HG02763 (cell line): ENCODE measurements around the gene NOVA2.

Source experiments
- ATAC-seq: cut with Tn5 transposase; IDR thresholded peaks from one replicate; pipeline ENCODE4 v1.9.1; 2021; ENCODE audit warnings: mild to moderate bottlenecking, moderate library complexity; ENCODE audit not compliant: unreplicated experiment

The NOVA2 gene

GRCh38 chr19:45927565-45928261 is 46.0 kb downstream of the NOVA2 start:
- ATAC-seq, result peak; percentile 78

GRCh38 chr19:45924891-45925447 is 48.7 kb downstream of the NOVA2 start:
- ATAC-seq, result no peak

GRCh38 chr19:45922281-45922680 is 51.4 kb downstream of the NOVA2 start:
- no peak for ATAC-seq

GRCh38 chr19:45920458-45920857 is 53.2 kb downstream of the NOVA2 start:
- no peak for ATAC-seq

GRCh38 chr19:45919678-45920077 is 54.0 kb downstream of the NOVA2 start:
- ATAC-seq, result no peak

- ATAC-seq, result no peak
Measured at GRCh38 chr19:45918721-45919120, 54.9 kb downstream of the NOVA2 start.

- no peak for ATAC-seq
Measured at GRCh38 chr19:45917421-45918091, 56.1 kb downstream of the NOVA2 start.

- ATAC-seq, result no peak
Measured at GRCh38 chr19:45913874-45914830, 59.5 kb downstream of the NOVA2 start, which contains the start of gene NANOS2. Gene NANOS2 (minus strand): TSS chr19:45914778. CDS start chr19:45914693, 85 bp downstream.

- ATAC-seq, result no peak
Measured at GRCh38 chr19:45911291-45911690, 62.4 kb downstream of the NOVA2 start.

- ATAC-seq, result no peak
Measured at GRCh38 chr19:45908956-45909355, 64.7 kb downstream of the NOVA2 start.

- ATAC-seq, result no peak
Measured at GRCh38 chr19:45906221-45906620, 67.4 kb downstream of the NOVA2 start.

- ATAC-seq, result no peak
Measured at GRCh38 chr19:45905011-45905410, 68.7 kb downstream of the NOVA2 start.

GRCh38 chr19:45902651-45903625 is 70.7 kb downstream of the NOVA2 start:
- ATAC-seq, result peak; percentile 87

GRCh38 chr19:45901912-45902650 is 71.6 kb downstream of the NOVA2 start, which contains the start of gene MYPOP:
Gene MYPOP (minus strand): TSS chr19:45902613. CDS start chr19:45901773, 840 bp downstream.
- no peak for ATAC-seq

GRCh38 chr19:45901432-45901911 is 72.2 kb downstream of the NOVA2 start:
- ATAC-seq, result no peak

- no peak for ATAC-seq
Measured at GRCh38 chr19:45900738-45901431, 72.8 kb downstream of the NOVA2 start.

GRCh38 chr19:45899919-45900589 is 73.6 kb downstream of the NOVA2 start:
- ATAC-seq, result no peak

GRCh38 chr19:45899253-45899652 is 74.4 kb downstream of the NOVA2 start:
- ATAC-seq, result no peak
